NCI-H345 treated with DMSO at 0.1 percent for 48 hours (cell line): ENCODE data around the gene NRP2.

ENCODE experiments used
- DNase-seq: peaks from one replicate; lab custom pipeline; 2025; ENCODE audit not compliant: unreplicated experiment; lab: John Stamatoyannopoulos, UW

Gene NRP2

DNA sequence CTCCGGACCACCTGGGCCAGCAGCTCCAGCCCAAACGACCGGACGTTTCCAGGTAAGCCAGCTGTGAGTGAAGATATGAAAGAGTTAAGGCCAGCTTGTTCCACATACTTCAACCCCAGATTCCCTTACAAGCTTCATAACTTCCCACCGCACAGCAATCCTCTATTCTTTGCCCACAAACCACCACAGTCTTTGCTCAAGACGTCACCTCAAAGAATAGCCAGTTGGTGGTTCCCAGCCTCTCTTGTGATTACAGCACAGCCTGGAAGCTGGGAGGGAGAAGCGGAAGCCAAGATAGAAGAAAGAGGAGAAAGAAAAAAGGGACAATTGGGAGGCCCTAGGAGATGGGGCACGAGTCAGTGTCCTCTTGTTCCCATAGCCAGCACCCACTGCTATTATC is 70.6 kb downstream of the NRP2 start:
- DNase-seq, result no peak

DNA sequence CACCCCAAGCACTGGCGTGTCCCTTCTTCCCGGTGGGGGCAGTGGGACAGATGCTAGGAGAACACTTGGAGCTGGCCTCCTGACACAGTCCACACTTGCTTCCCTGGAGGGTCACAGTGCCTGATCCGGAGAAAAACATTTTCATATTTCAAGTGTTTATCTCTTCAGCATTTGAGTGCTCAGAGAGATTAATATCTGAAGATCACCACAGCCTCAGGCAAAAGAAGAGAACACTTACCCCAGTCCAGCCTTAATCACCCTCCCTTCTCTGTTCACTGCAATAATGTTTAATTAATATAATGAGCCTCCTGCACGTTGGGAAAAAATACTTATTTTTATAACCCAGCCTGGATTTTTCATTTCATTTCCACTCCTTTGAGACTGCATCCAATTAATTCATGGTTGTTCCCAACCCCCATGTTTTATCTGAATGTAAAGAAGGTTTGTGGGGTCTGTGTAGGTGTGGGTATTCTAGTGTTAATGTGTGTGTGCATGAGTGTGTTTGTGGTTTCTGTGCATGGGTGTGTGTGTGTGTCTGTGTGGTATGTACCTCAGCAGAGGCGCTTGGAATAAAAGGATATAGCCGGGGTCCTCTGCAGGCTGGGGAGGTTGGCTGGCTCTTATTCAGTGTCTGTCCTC is 72.1 kb downstream of the NRP2 start:
- DNase-seq, result no peak

DNA sequence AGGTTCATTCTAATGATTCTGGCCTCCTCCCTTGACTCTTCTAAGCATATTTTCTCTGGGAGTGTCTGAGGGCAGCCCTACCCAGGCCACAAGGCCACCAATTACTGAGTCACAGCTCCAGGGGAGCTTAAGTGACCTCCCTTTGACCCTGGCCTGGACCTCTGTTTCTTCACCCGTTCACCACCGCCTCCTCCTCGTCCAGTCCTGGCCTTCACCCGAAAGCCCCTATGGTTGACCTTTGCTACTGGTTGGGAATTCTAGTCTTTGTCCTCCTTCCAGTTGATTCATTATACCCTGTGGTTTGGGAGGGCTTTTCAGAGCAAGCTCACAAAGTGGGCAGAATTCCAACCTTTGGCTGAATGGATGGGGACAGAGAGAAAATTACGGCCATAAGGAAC is 72.6 kb downstream of the NRP2 start:
- DNase-seq, result no peak

DNA sequence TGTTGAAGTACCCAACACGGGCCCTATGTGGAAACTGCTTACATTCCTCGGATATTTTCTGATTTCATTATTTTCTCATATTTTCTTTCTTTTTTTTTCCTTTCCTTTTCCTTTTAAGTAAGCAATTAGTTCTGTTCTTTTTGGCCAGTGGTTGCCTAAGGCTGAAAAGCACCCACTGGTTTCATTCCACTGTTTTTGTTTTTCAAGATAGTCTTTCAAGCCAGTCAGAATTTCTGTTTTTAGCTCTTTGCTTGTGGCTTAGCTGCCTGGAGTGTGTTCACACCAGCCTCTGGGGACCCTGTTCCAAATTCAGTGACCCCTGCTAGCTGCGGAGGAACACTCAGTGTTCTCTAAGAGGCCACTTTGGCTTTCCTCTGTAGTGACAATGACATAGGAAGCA is 73.6 kb downstream of the NRP2 start:
- DNase-seq, result no peak

DNA sequence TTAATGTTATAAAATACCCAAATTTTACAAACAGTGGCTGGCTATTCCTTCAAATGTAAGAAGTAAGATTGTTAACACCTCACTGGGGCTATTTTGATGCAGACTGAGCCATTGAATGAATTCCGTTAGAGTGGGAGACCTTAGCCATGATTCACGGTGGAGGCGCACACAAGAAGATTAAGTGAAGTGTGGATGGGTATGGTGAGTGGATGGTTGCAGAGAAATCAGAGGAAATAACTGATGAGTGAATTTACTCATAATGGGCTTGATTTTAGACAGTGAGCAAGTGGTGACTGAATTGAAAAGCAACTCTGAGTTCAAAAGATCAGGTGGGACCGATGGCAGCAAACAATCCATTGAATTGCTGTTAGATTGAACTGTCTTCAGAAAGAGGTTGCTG is 75.0 kb downstream of the NRP2 start:
- DNase-seq, result no peak

DNA sequence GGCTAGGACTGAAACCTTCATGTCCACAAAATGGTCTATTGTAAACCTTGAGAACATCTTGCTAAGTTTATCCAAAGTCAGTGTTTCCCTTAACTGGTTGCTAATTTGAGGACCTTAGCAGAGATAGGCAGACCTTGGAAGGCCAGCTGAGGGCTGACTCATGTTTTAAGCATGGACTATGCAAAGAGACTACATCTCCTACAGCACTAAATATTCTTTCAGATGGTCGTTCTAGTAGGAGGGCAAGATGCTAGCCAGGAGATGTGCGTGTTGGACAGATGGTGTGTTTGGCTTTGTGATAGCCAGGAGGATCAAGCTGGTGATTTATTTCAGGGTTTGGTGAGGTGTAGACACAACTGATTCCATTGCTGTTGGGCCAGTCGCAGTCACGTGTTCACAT is 75.8 kb downstream of the NRP2 start:
- DNase-seq, result no peak

DNA sequence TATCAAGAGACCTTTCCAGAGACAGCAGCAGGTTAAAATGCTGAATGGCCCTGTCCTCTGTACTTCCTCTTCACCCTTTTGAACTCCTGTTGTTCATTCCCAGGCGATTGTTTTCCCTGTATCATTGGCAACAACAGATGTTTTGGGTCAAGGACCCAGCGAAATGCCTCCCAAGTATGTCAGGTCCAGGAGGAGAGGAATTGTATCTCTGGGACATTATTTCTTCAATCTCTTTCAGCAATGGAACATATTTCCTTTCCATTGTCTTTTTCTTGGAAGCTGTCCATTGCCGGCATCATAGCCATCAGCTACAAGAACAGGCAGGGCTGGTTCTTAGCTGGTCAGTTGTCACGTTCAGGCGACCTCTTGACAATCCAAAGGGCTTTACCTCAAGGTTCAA is 76.2 kb downstream of the NRP2 start:
- DNase-seq, result no peak

DNA sequence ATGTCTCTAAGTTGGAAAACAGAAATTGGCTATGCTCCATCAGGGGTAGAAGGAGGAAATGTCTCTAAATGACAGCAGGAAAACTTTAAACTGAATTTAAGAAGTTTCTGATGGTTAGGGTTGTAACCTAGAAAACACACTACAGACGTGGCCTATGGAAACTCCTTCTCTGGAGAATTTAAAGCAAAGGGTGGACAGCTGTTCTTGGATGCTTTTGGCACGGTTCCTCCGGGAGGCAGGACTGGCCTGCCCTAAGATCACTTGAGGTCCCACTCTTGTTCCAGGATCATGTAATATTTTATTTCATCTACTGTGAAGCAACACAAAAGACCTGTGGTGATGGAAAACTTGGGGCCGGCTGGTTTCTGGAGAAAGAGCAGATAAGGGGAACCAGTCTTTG is 77.0 kb downstream of the NRP2 start:
- no peak for DNase-seq

DNA sequence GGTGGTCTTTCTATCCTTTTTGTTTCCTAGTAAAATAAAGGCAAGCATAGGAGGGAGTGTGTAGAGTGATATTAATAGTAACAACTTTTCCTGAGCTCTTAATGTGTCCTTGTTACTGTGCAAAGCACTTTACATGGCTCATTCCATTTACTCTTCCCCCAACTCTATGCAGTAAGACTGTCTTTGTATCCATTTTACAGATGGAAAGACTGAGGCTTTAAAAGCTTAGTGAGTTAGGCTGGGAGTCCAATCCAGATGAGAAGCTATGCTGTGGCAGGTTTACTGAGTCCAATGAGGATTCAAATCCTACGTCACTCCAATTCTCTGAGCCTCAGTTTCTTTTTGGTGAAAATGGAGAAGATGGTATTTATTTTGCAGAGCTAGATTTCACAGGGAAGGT is 77.4 kb downstream of the NRP2 start:
- DNase-seq, result no peak

DNA sequence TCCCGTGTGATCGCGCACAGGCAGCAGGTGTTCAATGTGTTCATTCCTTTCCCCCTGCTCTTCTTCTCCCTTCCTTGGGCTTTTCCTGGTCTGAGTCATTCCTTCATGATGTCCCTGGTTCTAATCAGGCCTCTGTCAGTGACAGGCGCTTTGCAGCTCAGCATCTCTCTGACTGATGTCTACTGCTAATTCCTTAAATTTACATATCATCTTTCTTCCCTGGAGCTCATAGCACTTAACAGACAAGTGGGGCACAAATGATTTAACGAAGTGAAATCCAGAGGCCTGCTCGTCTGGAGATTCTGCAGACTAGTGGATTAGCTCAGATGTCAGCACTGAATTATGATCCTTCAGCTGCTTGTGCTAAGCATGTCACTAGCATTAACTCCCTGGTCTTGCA is 77.9 kb downstream of the NRP2 start:
- DNase-seq, result no peak

DNA sequence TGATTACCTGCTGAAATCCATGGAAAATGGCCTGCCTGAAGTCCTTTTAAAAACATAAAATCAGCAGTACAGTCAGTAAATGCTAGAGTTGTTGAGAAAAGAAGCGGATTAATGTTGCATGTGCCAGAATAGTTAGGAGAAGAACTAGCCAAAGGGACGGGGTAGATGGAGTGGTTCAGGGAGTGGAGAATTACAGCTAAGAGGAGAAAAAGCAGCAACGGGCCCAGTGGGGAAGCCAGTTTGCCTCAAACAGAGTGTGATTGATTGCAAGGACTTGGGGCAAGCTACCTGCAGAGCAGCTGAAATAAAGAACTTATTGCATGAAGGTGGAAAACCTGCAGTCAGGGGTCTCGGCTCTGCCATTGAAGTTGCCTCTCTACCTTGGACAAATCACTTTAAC is 79.1 kb downstream of the NRP2 start:
- DNase-seq, result no peak

DNA sequence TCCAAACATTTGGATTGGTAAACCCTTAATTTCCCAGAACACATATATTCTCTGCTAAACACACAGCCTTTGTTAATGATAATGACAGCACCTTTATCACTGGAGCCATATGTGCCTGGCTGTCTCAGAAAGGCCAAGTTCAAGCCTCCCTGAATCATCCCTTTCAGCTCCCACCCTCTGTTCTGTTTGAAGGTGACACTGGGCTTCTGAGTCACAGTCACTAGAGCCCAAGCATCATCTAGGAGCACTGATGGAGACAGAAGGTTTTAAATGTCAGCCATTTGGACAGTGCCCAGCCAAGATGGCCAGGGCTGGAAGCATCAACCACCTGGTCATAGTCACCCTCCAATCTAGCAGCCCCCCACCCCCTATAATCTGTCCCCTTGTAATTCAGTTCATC is 80.6 kb downstream of the NRP2 start:
- DNase-seq, result no peak

DNA sequence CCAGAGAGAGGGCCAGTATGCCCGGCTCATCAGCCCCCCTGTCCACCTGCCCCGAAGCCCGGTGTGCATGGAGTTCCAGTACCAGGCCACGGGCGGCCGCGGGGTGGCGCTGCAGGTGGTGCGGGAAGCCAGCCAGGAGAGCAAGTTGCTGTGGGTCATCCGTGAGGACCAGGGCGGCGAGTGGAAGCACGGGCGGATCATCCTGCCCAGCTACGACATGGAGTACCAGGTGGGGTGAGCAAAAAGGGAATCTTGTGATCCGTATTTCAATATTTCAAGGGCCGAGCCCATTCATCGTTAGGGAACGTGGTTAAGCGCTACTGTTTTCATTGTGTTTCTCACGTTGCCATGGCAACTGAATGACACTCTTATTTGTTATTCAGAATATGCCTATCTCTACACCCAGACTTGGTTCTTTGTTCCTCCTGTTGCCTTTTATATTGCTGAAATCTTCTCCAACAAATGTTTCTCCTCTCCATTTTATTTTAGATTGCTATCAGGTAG is 81.5 kb downstream of the NRP2 start:
- no peak for DNase-seq

DNA sequence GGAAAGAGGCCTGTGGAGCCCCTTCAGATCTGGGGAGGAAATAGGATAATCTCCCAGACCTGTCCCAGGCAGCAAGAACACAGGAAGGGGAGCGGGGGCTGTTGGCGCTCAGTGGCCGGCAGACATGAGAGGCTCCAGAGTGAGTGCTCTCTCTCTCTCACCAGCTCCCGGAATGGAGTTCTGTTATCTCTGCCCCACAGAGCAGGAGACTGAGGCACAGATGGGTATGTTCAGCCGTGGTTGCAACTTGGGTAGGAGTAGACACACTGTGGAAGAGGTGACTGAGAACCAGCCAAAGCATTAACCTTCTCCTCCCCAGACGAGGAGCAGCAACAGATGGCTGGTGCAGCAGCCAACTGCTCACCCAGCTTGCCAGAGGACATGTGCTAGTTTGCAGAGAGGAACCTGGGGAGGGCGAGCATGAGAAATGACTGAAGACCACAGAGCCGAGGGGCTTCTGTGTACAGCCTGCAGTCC is 82.0 kb downstream of the NRP2 start:
- no peak for DNase-seq

DNA sequence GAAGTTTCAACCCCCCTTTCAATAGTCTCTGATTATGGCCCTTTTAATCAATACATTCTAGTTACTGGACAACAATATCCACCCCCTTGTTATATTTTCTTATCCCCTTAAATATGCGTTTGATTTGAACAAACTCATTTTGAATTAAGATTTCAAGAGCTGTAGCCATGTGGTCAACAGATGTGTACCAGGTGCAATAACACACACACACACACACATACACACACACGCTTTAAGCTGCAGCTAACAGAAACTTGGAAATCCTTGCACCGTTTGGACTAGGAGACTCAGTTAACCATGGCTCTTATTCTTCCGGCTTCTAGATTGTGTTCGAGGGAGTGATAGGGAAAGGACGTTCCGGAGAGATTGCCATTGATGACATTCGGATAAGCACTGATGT is 82.8 kb downstream of the NRP2 start:
- DNase-seq, result no peak

DNA sequence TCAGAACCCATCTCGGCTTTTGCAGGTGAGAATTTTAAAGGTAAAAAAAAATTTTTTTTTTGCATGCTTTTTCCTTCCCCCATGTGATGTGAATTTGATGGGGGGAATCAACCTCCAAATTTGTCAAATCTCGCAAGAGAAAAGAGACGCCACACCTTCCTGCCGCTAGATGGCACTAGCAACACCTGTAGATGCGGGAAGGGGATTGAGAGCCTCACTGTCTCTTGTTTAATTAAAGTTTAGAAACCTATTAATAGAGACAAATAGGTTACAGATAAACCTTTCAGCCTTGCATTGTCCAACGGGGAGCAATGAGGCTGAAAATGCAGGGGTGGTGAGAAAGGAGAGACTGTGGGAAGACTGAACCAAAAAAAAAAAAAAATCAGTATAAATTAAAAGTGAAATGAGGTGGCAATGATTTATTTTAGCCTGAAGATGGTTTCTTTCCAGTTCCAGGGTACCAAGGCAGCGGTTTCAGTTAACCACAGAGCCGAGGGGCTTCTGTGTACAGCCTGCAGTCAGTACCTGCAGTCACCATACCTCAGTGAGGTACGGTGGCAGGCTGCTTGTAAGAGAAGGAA is 84.6 kb downstream of the NRP2 start:
- DNase-seq, result peak; percentile 52

DNA sequence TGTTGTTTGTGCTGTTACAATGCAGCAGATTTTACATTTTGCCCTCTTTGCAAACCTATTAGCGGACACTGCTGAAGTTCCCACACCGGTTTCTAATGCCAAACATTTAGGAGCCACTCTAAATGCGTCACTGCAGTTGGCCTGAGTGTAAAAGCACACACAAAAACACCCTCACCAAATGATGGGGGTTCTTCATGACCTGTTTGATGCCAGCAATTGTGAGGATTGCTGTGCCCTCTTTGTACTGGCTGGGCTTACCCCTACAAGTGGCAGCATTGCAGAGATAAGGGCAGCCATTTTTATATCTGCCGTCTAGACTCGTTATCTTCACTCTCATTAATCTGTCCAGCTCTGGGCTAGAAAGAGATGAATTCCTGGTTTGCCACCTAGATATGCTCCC is 85.3 kb downstream of the NRP2 start:
- no peak for DNase-seq

DNA sequence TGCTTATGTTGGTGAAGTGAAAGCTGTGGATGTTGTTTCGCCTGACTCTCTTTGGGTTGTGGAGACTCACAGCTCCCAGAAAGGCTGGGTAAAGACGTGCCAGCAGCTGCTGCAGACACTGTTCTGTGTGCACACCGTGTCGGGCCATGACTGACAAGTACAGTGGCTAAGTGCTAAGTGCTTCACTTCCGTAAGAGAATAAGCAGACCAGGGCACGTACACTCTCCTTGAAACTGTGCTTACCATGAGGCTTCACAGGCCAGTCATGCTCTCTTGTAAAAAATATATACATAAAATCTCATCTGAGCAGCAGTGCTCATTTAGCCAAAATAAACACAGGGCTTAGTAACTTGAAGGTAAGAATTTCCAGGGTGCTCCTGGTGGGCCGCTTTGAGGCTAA is 86.0 kb downstream of the NRP2 start:
- peak; percentile 87 for DNase-seq

DNA sequence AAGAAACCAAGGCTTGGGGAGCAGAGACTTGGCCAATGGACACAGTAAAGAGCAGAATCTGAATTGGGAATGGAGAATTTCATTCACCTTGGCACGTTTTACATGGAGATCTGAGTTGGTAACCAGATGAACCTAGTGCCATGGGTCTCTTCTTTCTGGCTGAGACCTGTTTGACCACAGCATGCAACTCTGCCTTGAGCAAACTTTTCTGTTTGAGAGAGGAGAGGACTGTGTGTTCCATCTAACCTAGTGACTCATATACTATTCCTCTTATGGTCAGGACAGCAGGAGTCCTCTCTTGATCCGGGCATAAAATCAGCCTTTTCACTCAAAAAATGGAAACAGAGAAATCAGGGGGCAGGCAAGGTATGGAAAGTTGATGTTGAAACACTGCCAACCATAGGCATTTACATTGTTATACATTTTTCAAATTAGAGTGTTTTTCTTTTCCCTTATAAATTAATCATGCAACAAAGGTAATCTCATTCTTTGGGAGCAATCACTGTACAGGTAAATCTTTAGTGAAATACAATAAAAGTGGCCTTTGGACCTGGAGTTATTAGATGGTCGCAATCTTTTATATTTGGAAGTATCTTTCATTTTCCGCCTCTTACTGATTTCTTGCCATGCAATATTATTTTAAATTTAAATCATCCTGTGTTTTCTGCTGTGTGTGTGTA is 86.7 kb downstream of the NRP2 start:
- DNase-seq, result no peak

DNA sequence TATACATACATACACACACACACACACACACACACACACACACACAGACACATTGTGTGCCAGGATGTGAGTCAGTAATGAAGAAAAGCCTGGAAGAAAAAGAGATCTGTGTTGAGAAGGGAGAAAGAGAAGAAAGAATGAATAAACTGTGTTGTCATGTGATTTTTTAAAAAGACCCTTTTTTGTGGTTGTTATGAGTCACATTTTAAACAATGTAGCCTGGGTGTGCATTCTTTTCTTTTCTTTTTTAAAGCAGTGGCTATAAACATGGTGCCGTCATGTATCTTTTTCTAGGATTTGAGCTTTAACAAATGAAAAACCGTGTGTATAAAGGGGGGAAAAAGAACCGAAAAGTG is 87.2 kb downstream of the NRP2 start:
- no peak for DNase-seq

DNA sequence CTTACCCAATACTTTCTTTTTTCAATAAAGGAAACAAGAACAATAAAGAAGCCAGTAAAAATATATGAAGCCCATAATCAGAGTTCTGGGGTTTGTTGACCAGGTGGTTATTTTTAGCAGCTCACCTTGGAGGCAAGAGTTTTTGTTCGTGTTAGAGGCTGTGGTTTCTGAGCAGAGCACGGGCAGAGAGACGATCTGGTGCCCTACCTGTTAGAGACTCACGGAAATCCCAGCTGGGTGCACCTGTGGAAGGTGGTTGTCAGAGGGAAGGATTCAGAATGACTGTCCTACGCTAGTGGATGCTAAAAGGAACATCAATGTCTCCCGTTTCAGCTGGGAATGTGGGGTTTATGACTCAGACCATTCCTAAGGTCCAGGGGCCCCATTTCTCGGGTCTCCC is 87.6 kb downstream of the NRP2 start:
- DNase-seq, result peak; percentile 43

DNA sequence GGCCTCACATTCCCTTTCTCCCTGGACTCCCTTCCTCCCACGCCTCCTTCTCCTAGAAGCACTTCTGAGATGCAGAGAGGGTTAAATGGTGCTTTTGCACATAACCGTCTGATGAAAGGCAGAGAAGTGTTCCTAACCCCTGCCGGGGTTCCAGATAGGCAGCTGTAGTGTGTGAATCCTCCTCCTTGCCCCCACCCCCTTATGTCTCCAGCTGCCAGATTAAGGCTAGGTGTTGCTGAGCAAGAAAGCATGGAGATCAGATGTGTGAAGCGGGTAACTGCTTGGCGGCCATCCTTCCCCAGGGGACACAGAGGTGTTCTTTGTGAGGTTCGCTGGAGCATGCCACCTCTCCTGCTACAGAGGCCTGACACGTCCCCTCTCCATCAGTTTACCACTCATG is 88.3 kb downstream of the NRP2 start:
- DNase-seq, result no peak

DNA sequence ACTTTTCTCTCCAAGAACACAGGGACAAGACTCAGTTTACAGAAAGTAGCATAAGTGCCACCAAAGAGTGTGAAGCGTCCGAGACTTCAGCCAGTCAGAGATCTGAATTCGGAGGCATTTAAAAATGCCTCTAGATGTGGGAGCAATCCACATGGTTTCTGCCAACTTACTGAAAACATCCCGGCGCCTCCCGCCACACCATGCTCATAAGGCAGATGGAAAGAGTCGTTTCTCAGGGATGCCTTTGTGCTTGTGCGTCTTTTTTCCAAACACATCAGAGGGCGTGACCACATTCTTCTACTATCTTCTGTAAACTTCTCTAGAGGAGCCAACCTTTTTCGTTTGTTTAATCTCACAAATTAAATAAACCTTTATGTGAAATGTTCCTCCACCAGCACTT is 88.7 kb downstream of the NRP2 start:
- DNase-seq, result no peak
